HG02763 (cell line): ENCODE data around the gene CDH16.
"Not testable (repeated sequence)": the region's sequence is repeated elsewhere in the genome, so short reads cannot be mapped to it uniquely, and the experiment has no call there.

Experiments
- ATAC-seq: cut with Tn5 transposase; IDR thresholded peaks from one replicate; pipeline ENCODE4 v1.9.1; 2021; ENCODE audit warnings: mild to moderate bottlenecking, moderate library complexity; ENCODE audit not compliant: unreplicated experiment

CDH16 gene

GRCh38 chr16:66918803-66919568 lies at the start of gene CDH16:
CDH16 (minus strand) TSS chr16:66918885; CDS start chr16:66918065, 820 bp downstream.
- no peak for ATAC-seq

- no peak for ATAC-seq
Measured at GRCh38 chr16:66964049-66964448, 45.4 kb upstream of the CDH16 start.

- ATAC-seq: no peak
Measured at GRCh38 chr16:66961914-66962313, 43.2 kb upstream of the CDH16 start.

GRCh38 chr16:66961065-66961744 lies 42.5 kb upstream of the CDH16 start, which contains the start of gene CES3:
CES3 (plus strand) TSS chr16:66961266; CDS start chr16:66961308, 42 bp downstream.
- no peak for ATAC-seq

- no peak for ATAC-seq
Measured at GRCh38 chr16:66960270-66960669, 41.6 kb upstream of the CDH16 start.

- no peak for ATAC-seq
Measured at GRCh38 chr16:66959704-66960161, 41.0 kb upstream of the CDH16 start.

- no peak for ATAC-seq
Measured at GRCh38 chr16:66958857-66959703, 40.4 kb upstream of the CDH16 start.

GRCh38 chr16:66956154-66956457 lies 37.4 kb upstream of the CDH16 start:
- not testable (repeated sequence) for ATAC-seq

GRCh38 chr16:66955363-66956153 lies 36.9 kb upstream of the CDH16 start:
- ATAC-seq: not testable (repeated sequence)

GRCh38 chr16:66954097-66954659 lies 35.5 kb upstream of the CDH16 start:
- no peak for ATAC-seq

GRCh38 chr16:66953462-66954096 lies 34.9 kb upstream of the CDH16 start:
- no peak for ATAC-seq

GRCh38 chr16:66952430-66953110 lies 33.9 kb upstream of the CDH16 start:
- ATAC-seq: no peak

GRCh38 chr16:66950971-66951790 lies 32.5 kb upstream of the CDH16 start:
- no peak for ATAC-seq

GRCh38 chr16:66950437-66950836 lies 31.8 kb upstream of the CDH16 start:
- ATAC-seq: no peak

- ATAC-seq: no peak
Measured at GRCh38 chr16:66949472-66949871, 30.8 kb upstream of the CDH16 start.

- no peak for ATAC-seq
Measured at GRCh38 chr16:66948837-66949225, 30.1 kb upstream of the CDH16 start.

- ATAC-seq: no peak
Measured at GRCh38 chr16:66948134-66948836, 29.6 kb upstream of the CDH16 start.
